GM13977 (cell line): ENCODE measurements around the gene EHMT1.

Experiments used
- DNase-seq: peaks from one replicate; pipeline ENCODE4 v3.0.0; 2012; ENCODE audit warnings: low spot score
- in situ Hi-C: fragments of 300-500 bp; cut with MboI; formaldehyde crosslinking; loops from one replicate; pipeline ENCODE4 v1.12.0; 2022; ENCODE audit warnings: low sequenced_read_pairs, low pct_unique_long_range_greater_than_20kb, mixed read lengths, inconsistent platforms; ENCODE audit not compliant: unreplicated experiment
- TF ChIP-seq, protein P1 (sequence below): IDR thresholded peaks from 2 replicates; pipeline ENCODE4 v1.5.1; 2012; ENCODE audit warnings: mild to moderate bottlenecking, control low read depth; ENCODE audit not compliant: insufficient read depth; ENCODE audit errors: extremely low read depth, missing control alignments

The EHMT1 gene

DNA sequence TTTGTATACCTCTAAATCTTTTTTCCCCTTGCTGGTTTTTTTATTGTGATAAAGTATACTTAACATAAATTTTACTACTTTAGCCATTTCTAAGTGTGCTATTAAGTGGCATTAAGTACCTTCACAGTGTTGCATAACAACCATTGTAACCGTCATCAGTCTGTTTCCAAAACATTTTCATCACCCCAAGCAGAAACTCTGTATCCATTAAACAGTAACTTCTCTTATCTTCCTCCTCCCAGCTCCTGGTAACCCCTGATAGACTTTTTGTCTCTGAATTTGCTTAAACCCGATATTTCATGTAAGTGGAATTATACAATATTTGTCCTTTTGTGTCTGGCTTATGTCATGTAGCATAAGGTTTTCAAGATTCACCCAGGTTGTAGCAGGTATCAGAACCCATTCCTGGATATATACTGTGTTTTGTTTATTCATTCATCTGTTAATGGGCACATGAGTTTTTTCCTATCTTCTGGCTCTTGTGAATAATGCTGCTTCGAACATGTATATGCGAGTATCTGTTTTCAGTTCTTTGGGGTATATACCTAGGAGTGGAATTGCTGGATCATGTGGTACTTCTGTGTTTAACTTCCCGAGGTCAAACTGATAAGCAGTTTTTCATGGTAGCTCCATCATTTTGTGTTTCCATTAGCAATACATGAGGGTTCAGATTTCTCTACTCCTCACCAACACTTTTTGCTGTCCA, 66.4 kb downstream of the EHMT1 start:
- TF ChIP-seq, protein P1, sequence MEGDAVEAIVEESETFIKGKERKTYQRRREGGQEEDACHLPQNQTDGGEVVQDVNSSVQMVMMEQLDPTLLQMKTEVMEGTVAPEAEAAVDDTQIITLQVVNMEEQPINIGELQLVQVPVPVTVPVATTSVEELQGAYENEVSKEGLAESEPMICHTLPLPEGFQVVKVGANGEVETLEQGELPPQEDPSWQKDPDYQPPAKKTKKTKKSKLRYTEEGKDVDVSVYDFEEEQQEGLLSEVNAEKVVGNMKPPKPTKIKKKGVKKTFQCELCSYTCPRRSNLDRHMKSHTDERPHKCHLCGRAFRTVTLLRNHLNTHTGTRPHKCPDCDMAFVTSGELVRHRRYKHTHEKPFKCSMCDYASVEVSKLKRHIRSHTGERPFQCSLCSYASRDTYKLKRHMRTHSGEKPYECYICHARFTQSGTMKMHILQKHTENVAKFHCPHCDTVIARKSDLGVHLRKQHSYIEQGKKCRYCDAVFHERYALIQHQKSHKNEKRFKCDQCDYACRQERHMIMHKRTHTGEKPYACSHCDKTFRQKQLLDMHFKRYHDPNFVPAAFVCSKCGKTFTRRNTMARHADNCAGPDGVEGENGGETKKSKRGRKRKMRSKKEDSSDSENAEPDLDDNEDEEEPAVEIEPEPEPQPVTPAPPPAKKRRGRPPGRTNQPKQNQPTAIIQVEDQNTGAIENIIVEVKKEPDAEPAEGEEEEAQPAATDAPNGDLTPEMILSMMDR = no peak
- DNase-seq = no peak
- in situ Hi-C loops = no loop called here

DNA sequence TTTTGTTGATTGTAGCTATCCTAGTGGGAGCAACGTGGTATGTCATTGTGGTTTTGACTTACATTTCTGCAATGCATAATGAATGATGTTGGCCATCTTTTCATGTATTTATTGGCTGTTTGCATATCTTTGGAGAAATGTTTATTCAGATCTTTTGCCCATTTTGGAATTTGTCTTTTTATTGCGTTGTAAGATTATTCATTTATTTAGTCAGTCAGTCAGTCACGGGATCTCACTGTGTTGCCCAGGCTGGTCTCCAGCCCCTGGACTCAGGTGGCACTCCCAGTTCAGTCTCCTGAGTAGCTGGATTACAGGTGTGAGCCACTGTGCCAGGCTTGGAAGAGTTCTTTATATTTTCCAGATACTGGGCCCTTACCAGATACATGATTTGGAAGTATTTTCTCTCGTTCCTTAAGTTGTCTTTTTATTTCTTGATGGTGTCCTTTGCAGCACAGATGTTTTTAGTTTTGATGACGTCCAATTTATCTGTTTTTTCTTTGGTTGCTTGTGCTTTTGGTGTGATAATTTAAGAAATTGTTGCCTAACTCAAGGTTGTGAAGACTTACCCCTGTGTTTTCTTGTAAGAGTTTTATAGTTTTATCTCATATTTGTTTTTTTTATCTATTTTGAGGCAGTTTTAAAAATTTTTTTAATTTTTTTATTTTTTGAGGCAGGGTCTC, 67.1 kb downstream of the EHMT1 start:
- no peak for DNase-seq
- in situ Hi-C loops = no loop called here
- TF ChIP-seq, protein P1 = no peak

DNA sequence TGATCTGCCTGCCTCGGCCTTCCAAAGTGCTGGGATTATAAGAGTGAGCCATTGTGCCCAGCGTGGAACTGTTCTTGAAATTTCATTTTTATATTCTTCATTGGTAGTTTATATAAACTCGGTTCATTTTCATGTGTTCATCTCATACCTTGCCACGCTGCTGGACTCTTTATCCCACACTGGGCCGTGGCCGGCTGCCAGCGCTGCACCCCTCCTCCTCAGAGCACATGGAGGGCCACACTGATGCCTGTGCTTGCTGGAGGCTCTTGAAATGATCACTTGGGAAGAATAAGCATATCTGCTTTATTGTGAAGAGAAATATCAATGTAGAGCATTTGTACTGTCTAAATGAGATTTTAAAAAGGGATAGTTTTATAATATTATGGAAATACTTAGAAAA, 69.5 kb downstream of the EHMT1 start:
- DNase-seq = no peak
- TF ChIP-seq, protein P1 = no peak
- in situ Hi-C loops = no loop called here

DNA sequence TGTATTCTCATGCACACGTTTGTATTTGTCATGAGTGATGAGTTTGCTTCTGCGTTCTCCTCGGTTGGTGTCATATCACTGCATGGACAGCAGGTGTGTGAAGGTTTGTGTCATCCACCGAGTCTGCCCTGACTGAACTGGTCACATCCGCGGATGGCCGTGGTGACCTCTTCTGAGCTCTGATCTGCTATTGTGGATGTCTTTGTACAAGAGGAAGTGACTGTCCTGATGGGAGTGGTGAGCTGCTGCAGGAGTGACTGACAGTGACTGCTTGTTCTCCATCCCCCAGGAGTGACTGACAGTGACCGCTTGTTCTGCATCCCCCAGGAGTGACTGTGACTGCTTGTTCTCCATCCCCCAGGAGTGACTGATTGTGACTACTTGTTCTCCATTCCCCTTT, 69.9 kb downstream of the EHMT1 start:
- TF ChIP-seq, protein P1 = no peak
- no peak for DNase-seq
- in situ Hi-C loops = no loop called here

DNA sequence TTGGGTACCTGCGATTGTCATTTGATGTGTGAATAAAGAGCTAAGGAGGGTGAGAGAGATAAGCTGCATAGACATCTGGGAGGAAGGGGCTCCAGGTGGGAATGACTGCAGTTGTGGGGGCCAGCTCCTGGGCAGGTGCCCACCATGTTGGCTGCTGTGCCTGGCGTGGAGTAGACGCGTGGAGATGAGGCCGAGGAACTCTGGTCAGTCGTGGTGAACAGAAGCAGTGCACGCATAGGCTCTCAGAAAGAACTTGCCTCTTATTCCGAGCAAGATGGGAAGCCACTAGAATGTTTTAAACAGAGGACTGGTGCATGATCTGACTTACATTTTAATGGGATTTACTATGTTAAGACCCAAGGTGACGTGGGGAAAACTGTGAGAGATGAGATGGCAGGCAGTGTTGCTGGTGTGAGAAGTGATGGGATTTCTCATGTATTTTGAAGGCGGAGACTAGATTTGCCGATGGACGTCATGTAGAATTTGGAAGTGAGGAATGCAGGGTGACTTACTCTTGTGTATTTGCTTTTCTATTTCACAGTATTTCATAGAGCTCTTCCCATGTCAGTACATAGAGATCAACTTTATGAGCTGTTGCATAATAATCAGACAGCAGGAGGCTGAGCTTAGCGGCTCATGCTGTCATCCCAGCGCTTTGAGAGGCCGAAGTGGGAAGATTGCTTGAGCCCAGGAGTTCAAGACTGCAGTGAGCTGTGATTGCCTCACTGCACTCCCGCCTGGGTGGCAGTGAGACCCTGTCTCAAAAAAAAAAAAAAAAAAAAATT, 71.1 kb downstream of the EHMT1 start:
- DNase-seq = no peak
- TF ChIP-seq, protein P1 = no peak
- in situ Hi-C loops = no loop called here

DNA sequence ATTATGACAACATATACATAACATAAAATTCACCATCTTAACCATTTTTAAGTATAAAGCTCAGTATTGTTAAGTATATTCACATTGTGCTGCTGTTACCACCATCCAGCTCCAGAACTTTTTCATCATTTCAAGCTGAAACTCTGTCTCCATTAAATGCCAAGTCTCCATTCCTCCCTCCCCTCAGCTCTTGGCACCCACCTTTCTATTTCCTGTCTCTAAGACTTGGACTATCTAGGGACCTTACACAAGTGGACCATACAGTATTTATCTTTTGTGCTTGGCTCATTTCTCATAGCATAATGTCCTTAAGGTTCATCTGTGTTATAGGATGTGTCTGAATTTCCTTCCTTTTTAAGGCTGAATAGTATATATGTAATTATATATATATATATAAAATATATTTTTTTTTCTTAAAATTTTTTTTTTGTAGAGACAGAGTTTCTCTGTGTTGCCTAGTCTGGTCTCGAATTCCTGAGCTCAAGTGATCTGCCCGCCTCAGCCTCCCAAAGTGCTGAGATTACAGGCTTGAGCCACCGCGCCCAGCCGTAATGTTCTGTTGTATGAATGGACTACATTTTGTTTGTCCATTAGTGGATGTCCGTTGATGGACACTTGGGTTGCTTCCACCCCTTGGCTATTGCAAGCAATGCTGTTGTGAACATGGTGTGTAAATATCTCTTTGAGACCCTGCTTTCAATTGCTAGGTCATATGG, 72.3 kb downstream of the EHMT1 start:
- no peak for DNase-seq
- TF ChIP-seq, protein P1 = no peak
- in situ Hi-C loops = no loop called here
